ENCODE results near the gene SMIM5.

- TF ChIP-seq, protein P1, sequence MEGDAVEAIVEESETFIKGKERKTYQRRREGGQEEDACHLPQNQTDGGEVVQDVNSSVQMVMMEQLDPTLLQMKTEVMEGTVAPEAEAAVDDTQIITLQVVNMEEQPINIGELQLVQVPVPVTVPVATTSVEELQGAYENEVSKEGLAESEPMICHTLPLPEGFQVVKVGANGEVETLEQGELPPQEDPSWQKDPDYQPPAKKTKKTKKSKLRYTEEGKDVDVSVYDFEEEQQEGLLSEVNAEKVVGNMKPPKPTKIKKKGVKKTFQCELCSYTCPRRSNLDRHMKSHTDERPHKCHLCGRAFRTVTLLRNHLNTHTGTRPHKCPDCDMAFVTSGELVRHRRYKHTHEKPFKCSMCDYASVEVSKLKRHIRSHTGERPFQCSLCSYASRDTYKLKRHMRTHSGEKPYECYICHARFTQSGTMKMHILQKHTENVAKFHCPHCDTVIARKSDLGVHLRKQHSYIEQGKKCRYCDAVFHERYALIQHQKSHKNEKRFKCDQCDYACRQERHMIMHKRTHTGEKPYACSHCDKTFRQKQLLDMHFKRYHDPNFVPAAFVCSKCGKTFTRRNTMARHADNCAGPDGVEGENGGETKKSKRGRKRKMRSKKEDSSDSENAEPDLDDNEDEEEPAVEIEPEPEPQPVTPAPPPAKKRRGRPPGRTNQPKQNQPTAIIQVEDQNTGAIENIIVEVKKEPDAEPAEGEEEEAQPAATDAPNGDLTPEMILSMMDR (IDR thresholded peaks at IDR 0.05 in 4 of 5, conservative IDR thresholded peaks at IDR 0.05 in 1 of 5), result no peak
- no peak for TF ChIP-seq POLR2A (IDR thresholded peaks at IDR 0.05)
Observed at GRCh38 chr17:75622076-75622475, 11.2 kb upstream of the SMIM5 start.

Data from gastrocnemius medialis (tissue), 4 donors.